ENCODE data around the gene CEMIP. TPM values are rescaled to one million over a fixed set of nuclear protein-coding genes. Genes with fewer than 3 reads are reported as not detected.

CEMIP gene
- total RNA-seq, 1 donor from 2014 or later, result not detected

DNA sequence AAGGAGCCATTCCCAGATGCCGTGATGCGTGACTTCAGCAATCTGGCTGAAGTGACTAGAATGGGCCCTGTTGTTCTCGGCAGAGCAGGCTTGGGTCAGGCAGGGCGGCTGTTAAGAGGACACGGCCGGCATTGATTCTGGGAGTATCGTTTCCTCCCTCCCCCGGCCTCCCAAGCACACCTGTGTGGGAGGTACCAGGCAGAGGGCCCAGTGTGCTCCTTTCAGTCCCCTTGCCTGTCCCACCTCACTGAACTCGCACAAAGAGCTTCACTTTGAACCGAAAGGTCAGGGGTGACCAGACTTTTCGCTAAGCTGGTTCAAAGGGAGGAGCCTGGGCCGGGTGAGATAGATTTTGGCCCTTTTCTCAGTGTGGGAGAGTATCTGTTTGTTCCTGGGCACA, 92.7 kb downstream of the CEMIP start:
- intact Hi-C loops (cut with micrococcal nuclease), result no loop called here
- ATAC-seq, result no peak
- DNase-seq, result no peak

DNA sequence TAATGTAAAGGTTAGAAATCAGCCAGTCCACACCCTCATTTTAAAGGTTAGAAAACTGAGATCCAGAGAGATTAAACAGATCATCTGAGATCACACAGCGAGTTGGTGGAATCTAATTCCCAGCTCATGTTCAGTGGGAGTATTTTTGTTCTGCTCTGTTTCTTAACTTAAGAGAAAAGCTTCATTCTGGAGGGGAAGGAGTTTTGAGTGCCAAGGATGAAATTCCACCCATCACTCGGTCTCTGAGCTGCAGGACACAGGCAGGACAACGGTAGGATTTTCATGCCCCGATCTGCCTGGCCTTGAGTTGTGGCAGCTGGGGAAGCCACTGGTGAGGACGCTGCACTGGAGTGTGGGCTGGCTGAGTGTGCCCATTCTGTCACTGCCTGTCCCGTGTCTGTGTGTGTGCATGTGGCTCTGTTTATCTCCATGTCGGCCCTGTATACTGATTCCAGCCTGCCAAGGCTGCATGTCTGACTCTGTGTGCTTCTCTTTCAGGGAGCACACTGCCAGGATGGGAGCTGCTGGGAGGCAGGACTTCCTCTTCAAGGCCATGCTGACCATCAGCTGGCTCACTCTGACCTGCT, 94.3 kb downstream of the CEMIP start:
- intact Hi-C loops (cut with micrococcal nuclease), result no loop called here
- DNase-seq (no peak), ATAC-seq (peak; percentile 44)

DNA sequence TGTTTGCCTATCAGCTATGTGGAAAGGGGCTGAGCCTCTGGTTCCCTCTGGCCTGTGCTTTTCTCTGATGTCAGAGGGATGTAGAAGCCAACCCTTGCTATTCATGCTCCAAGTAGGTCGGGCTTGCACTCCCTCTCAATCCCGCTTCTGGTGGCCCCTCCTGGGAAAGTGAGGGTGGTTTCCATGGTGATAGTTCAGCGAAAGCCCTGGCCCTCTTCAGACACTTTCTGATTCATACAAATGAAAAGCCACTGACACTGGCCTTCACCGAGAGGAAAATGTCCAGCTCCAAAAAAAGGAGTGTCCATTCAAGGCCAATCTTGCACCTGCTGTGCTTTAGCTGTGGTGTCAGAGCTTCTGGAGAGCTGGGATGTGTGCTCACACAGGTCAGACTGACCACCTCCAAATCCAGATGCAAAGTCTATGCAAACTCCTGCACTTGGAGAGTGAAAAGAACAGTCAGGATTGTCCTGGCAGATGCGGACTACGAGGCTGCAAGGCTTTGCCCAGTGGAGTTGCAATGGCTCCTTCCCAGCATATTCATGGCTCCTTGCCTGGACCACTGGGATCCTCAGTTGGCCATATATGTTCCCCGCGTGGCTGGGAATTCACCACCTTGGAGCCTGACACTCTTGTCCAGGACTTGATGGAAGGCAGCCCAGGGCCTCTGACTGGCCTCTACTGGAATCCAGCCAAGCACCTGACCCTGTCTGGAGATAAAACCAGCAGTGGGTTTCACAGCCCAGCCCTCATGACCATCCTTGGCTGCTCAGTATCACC, 96.6 kb downstream of the CEMIP start:
- DNase-seq (peak; percentile 43), ATAC-seq (peak; percentile 84)
- intact Hi-C loops (cut with micrococcal nuclease), result no loop called here

DNA sequence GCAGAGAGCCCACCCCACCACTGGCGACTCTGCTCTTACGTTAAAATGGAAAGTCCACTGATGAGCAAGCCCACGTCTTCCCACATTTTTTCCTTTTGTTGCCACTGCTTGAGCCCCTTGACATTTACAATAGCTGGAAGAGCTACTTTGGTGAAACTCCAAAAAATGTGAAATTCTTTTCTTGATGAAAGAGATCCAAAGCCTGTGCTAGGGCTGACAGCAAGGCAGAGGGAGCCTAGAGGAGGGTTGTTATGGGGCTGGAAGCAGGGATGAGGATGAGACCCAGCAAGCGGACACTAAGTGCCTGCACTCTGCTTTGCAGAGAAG, 97.1 kb downstream of the CEMIP start:
- DNase-seq, result no peak
- peak; percentile 21 for ATAC-seq
- intact Hi-C loops (cut with micrococcal nuclease), result no loop called here

DNA sequence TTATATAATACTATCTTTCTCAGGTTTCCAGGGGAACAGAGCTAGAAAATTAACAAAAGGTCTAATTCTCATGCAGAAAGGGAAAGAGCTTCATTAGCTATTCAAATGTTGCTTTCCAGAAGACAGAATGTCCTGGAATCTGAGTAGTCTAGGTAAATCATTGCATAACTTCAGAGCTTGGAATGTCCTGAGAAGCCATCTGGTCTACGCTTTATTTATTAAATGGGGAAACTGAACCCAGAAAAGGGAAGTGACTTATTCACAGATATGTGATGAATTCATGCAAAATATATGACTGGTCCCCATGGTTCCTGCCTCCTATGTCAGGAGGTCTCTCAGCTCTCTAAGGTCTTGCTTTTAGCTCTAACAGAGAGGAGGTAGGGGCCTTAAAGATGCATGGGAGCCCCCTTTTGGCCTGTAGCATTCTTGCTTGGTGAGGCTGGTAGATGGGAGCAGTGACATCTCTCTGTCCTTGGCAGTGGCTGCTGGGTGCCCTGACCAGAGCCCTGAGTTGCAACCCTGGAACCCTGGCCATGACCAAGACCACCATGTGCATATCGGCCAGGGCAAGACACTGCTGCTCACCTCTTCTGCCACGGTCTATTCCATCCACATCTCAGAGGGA, 99.2 kb downstream of the CEMIP start:
- ATAC-seq (no peak), DNase-seq (no peak)
- intact Hi-C loops (cut with micrococcal nuclease), result no loop called here

DNA sequence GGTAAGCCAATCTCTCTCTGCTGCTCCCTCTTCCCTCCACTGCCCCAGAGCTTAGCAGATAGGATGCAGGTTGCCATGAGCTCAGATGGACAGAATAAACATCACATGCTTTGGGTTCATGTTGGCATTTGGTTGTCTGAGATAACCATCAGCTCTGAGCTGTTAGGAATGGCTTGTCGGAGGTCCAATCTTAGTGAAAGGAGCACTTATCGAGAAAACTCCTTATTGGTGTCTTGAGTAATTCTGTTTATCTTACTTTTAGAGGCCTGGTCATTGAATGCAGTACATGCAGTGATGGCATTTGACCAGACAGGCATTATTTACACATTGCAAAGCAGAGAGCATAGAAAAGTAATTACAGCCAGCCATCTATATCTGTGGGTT, 99.7 kb downstream of the CEMIP start:
- no peak for ATAC-seq
- intact Hi-C loops (cut with micrococcal nuclease), result no loop called here
- no peak for DNase-seq

DNA sequence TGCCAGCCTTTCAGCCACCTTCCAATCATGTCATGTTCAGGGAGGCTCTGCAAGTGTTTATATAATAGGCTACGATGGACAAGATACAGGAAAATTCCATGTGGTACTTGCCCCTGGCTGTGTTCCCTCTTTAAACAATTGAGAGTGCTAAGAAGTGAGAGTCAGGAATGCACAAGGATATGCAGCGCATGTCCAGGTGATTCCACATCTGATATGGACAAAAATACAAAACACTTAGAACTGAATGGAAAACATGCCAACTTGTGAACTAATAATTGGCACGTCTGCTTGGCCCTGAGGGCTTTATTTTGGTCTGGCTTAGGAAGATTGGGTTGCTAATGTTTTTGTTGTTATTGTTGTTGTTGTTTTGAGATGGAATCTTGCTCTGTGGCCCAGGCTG, 100.9 kb downstream of the CEMIP start:
- no peak for DNase-seq
- intact Hi-C loops (cut with micrococcal nuclease), result no loop called here
- ATAC-seq, result no peak

DNA sequence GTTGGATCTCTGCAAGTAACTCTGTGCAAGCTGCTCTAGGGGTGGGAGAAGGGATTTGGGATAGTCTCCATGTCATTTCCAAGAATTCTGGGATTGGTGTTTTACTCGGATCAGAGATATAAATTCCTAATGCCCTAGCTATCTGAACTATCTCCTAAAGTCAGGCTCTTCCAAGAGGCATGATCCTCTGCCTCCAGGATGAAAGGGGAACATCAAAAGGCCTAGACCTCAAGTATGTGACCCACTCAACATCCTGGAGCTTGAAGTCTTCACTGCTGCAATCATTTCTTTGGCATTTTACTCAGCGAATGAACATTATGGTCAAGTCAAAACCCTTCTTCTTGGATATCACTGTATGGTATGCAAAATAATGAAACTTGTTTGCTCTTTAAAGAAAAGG, 104.5 kb downstream of the CEMIP start:
- no peak for DNase-seq
- intact Hi-C loops (cut with micrococcal nuclease), result no loop called here
- ATAC-seq, result no peak

DNA sequence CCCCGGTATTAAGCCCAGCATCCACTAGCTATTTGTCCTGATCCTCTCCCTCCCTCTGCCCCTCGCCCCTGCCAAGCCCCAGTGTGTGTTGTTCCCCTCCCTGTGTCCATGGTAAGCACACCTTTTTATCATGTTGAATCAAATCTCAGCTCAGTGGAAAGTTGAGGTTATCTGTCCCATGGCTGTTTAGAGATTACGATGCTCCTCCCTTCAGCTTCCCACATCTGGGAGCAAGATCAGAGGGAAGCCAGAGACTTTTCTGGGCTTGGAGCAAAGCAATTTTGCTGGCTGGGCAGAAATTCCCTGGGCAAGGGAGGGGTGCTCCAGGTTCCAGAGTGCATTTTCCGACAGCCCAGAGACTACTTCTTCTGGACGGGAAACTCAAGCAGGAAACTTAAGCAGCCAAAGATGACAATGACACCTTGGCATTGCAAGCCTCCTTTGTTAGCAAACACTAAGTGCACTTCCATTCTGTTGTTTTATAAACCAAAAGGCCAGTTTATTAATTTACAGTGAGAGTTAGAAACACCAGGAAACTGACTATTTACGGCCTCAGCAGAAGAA, 105.9 kb downstream of the CEMIP start:
- intact Hi-C loops (cut with micrococcal nuclease), result no loop called here
- ATAC-seq (peak; percentile 55), DNase-seq (no peak)

DNA sequence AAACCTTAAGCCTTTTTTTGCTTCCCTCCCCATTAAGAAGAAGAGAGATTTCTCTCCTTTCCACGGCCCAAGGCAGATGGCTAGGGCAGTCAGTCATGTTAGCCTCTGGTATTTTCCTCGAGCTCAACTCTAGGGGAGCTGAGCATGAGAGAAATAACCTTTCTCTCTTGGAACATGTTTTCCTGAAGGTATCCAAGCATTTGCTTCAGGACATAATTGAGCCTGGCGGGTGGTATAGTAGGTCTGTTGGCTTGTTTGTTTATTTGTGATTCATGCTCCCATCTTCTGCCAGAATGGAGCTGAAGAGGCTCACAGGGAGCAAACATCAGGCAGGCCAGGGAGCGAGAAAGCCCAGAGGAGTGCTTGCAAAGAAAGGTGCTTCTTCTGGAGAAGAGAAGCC, 108.0 kb downstream of the CEMIP start:
- no peak for ATAC-seq
- intact Hi-C loops (cut with micrococcal nuclease), result no loop called here
- DNase-seq, result no peak

DNA sequence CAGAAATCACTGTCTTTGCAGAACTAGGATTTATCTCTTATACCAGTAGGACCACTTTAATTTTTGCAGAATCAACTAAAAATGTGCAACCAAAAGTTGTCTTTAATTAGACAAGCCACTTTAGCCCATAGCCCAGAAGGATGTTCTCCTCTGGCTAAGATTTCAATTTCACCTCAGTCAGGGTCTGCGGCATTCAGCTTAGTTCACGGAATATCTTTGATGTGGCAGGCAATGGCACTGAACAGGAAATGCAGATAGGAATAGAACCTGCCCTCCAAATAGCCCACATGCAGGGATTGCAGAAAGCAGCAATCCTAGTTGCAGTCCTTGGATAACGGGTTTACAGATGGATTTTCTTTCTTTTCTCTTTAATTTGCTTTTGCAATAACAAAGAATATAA, 109.7 kb downstream of the CEMIP start:
- intact Hi-C loops (cut with micrococcal nuclease), result no loop called here
- no peak for ATAC-seq
- no peak for DNase-seq

DNA sequence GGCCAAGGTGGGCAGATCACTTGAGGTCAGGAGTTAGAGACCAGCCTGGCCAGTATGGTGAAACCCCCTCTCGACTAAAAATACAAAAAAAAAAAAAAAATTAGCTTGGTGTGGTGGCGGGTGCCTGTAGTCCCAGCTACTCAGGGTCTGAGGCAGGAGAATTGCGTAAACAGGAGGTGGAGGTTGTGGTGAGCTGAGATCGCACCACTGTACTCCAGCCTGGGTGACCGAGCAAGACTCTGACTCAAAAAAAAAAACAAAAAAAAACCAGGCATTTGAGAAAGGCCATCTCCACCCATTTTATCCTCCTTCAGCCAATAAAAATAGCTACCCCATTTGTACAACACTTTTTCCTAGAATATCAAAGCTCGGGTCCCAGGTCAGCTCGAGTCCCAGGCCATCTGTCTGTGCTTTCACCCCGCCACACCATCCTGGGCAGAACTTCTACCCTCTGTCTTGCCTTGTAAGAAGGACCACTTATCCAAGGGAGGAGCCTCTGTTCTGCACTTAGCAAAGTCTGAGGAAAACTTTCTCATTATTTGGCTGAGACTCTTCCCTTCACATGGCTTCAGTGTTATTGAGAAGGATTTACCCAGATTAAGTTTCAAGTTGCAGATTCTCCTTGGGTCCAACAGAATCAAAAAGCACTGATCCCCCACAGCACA, 111.3 kb downstream of the CEMIP start:
- intact Hi-C loops (cut with micrococcal nuclease), result no loop called here
- peak; percentile 23 for ATAC-seq
- DNase-seq, result no peak

DNA sequence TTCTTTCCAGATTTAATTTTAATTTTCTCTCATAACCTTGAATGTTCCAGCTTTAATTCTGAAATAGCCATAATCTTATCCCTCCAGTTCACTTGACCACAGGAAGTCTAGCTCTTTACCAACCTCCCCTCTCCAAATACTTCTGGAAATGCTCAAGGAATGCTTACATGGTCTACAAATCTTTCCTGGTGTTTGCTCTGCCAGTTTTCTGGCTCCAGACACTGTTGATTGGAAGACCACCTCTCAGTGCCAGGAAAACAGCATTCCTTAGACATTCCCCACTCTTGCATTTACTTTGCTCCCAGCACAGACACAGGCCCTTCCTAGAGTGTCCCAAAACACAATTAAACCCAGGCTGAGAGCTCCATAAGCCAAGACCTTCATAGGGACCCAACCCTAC, 111.8 kb downstream of the CEMIP start:
- intact Hi-C loops (cut with micrococcal nuclease), result no loop called here
- ATAC-seq, result no peak
- DNase-seq, result no peak

DNA sequence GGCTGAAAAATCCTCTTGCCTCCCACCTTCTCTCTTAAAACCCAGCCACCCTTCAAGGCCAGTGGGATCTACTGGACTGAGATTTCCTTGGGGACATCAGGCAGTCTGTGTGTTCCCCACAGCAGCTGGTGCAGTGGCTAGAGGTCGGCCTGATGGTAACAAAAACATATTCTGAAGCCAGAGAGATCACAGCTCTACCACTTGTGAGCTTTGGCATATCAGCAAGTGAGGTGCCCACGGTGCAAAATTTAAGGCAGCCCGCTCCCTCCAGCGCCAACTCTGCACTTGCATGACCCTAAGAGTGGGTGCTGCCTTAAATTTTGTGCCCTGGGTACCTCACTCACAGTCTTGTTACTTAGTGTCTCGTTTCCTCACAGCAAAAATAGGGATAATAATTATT, 113.2 kb downstream of the CEMIP start:
- DNase-seq (no peak), ATAC-seq (no peak)
- intact Hi-C loops (cut with micrococcal nuclease), result no loop called here

DNA sequence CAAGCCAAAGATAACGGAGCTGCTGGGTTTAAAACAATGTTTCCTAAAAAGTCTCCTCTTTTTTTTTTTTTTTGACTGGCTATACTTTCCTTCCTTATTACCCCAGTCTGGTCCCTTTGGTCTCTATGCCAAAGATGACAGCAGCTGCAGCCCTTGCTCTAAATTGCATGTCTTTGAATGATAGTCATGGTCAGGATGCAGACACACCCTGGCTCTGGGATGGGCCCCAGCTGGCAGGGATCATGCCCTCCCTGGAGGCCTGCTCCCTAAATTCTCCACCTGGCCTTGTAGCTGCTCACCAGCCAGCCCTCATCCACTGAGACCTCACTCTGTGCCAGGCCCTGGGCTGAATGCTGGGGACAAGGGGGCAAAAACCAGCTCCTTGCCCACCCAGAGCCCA, 114.6 kb downstream of the CEMIP start:
- DNase-seq (peak; percentile 52), ATAC-seq (peak; percentile 78)
- intact Hi-C loops (cut with micrococcal nuclease), result no loop called here

DNA sequence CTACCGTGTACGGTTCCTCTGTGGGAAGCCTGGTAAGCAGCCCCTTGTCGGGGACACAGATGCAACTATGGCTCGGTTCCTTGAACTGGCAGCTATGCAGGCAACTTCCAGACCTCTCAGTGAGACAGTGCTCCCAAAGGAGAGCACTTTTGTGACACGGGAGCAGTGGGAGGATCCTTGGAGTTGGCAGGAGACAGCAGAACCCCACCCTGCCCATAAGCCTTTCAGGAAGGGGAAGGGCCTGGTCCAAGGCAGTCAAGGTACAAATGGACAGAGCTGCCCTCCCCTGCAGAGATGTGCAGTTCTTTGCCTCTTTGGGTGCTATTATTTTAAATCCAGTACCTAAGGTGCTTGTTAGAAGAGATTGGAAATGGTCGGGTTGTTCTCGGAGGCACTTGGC, 115.9 kb downstream of the CEMIP start:
- ATAC-seq, result peak; percentile 55
- intact Hi-C loops (cut with micrococcal nuclease), result no loop called here
- DNase-seq, result no peak

DNA sequence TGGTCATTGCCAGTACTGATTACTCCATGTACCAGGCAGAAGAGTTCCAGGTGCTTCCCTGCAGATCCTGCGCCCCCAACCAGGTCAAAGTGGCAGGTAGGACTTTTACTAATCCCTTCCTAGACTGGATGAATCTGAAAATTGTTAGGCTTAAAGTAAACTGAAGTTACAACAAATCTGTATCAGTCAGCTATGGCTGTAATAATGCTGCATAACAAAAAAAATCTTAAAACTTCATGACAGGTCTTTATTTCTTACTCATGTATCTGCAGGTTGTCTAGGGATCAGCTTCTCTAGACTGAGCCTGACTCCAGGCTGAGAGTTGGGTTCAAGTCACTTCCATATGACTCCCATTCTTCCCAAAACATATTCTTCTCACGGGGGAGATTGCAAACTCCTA, 116.8 kb downstream of the CEMIP start:
- intact Hi-C loops (cut with micrococcal nuclease), result no loop called here
- DNase-seq (no peak), ATAC-seq (no peak)

DNA sequence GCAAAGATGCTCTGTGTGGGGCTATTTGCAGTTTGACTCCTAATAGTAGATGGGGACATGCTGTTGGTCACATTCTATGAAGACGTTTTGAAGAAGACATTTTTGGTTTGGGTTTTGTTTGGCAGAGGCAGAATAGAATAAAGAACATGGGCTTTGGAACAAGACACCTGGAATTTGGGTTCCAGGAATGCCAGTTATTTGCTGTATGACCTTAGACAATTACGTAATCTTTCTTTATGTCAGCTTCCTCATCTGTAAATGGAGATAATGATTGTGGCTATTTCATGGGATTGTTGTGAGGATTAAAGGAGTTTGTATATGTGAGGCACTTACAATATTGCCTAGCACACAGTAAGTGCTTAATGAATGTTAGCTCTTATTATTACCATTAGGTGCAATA, 118.9 kb downstream of the CEMIP start:
- ATAC-seq (no peak), DNase-seq (no peak)
- intact Hi-C loops (cut with micrococcal nuclease), result no loop called here

DNA sequence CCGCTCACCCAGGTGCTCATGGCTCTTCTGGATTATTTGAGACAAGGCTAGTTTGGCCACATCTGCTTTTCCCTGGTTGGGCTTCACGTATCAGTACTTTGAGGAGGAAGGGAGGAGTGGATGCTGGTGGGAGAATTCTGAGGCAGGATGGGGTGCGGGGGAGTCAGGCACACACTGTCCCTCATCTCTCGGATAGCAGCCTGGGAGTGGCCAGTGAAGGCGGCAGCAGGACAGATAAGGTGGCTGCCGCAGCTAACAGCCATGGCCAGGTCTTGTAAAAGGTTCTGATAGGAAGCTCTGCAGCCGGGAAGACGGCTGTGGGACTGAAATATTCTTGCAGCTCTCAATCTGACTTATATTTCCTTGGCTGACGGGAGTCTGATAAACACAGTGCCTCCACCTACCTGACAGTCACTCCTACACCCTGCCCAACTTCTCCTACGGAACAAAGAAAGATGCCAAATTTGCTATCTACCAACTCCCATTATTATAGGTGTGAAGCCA, 123.2 kb downstream of the CEMIP start:
- ATAC-seq (peak; percentile 15), DNase-seq (no peak)
- intact Hi-C loops (cut with micrococcal nuclease), result no loop called here

DNA sequence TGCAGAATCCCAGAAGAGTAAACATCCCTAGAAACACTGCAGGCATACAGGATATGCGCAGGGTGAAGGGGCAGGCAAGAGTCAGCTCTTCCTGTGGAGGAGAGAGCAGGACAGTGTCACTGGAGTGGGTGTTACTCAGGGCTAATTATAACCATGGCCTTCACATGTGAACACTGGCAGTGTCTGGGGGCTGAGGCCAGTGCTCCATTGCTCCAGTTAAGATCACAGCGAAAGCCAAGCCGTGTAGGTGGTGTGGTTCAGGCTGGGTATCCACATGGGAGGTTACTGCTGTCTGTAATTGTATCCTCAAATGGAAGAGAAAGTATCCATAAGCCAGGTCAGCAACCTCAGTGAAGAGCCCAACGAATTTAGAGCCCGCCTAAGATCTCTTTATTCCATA, 125.8 kb downstream of the CEMIP start:
- intact Hi-C loops (cut with micrococcal nuclease), result no loop called here
- DNase-seq, result no peak
- ATAC-seq, result peak; percentile 76

Measured in left ventricle myocardium superior (tissue), 1 donor.